HG02870 (cell line): ENCODE measurements around the gene OSBPL2.

Source experiments
- ATAC-seq: cut with Tn5 transposase; IDR thresholded peaks from one replicate; pipeline ENCODE4 v1.9.1; 2021; ENCODE audit warnings: mild to moderate bottlenecking, moderate library complexity; ENCODE audit not compliant: unreplicated experiment

Gene OSBPL2

GRCh38 chr20:62219992-62220665 is 18.2 kb upstream of the OSBPL2 start, which contains the start of gene HRH3:
Gene HRH3 (minus strand): TSS chr20:62220278. CDS start chr20:62219970, 308 bp downstream.
- no peak for ATAC-seq

- no peak for ATAC-seq
These were observed 17.4 kb upstream of the OSBPL2 start for GRCh38 chr20:62220666-62221568.

- no peak for ATAC-seq
These were observed 16.0 kb upstream of the OSBPL2 start for GRCh38 chr20:62222266-62222850.

- ATAC-seq = no peak
These were observed 15.3 kb upstream of the OSBPL2 start for GRCh38 chr20:62222972-62223371.

GRCh38 chr20:62223571-62223970 is 14.8 kb upstream of the OSBPL2 start:
- ATAC-seq = no peak

GRCh38 chr20:62224113-62224855 is 14.0 kb upstream of the OSBPL2 start:
- no peak for ATAC-seq

GRCh38 chr20:62225026-62225425 is 13.3 kb upstream of the OSBPL2 start:
- no peak for ATAC-seq

GRCh38 chr20:62225820-62226635 is 12.3 kb upstream of the OSBPL2 start:
- no peak for ATAC-seq

GRCh38 chr20:62226707-62227590 is 11.4 kb upstream of the OSBPL2 start:
- no peak for ATAC-seq

GRCh38 chr20:62227591-62227976 is 10.7 kb upstream of the OSBPL2 start:
- no peak for ATAC-seq

GRCh38 chr20:62227977-62228958 is 10.1 kb upstream of the OSBPL2 start:
- no peak for ATAC-seq

GRCh38 chr20:62228982-62229545 is 9.3 kb upstream of the OSBPL2 start:
- no peak for ATAC-seq

- no peak for ATAC-seq
These were observed 8.7 kb upstream of the OSBPL2 start for GRCh38 chr20:62229667-62230066.

GRCh38 chr20:62230276-62230675 is 8.0 kb upstream of the OSBPL2 start:
- ATAC-seq = no peak

- no peak for ATAC-seq
These were observed 7.6 kb upstream of the OSBPL2 start for GRCh38 chr20:62230696-62231095.

GRCh38 chr20:62231292-62231691 is 7.0 kb upstream of the OSBPL2 start:
- ATAC-seq = no peak

GRCh38 chr20:62232194-62232593 is 6.1 kb upstream of the OSBPL2 start:
- ATAC-seq = no peak
